GM08714 (cell line): ENCODE measurements around the gene PCDHA1.

Source experiments
- H3K4me3 ChIP-seq: fragments of 200-500 bp; sonication (Bioruptor generic); 2 replicates; pipeline ENCODE4 v1.5.1; 2014; ENCODE audit warnings: mild to moderate bottlenecking, low read length, inconsistent platforms
- ZNF274 ChIP-seq: IDR thresholded peaks from 2 replicates; pipeline ENCODE4 v1.6.1; 2012; ENCODE audit warnings: mild to moderate bottlenecking, low read depth, low read length

Gene PCDHA1

DNA sequence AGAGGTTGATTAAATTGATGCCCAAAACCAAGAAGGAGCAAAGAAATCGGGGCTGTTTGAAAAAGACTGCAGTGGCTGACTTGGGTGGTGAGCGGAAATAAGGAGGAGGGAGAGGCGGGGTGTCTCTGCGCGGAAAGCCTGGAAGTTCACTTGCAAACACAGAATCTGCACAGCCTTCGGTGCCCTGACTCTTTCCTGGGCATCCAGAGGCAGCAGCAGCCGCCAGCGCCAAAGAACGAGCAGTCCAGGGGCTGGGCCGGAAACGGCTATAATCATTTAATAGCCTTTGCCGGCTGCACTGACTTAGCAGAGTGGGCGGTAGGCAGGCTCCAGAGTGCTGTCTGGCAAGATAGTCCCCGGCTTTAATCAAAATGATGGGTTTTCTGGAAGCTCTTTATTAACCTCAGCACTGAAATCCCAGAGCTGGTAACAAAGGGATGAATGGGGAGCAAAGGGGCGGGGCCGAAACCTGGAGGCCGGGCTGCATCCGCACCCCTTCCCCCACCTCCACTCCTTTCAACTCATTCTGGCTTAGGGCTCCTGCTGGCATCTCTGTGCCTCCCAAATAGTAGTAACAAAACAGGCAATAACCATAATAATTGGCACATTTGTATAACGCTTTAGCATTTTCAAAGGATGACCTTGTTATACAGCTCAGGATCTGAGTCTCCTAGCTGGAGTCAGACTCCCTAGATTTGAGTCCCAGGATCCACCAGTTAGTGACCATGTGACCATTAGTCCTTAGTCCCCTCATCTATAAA is 216.1 kb downstream of the PCDHA1 start:
- no peak for TF ChIP-seq ZNF274
- H3K4me3 ChIP-seq: no peak overlapping the region; the same call in 1 of the 2 replicates

- TF ChIP-seq ZNF274: no peak
- no peak overlapping the region for H3K4me3 ChIP-seq
These were observed 216.6 kb downstream of the PCDHA1 start for GRCh38 chr5:141002605-141002965.

- H3K4me3 ChIP-seq: no peak overlapping the region
- TF ChIP-seq ZNF274: no peak
These were observed 217.1 kb downstream of the PCDHA1 start for GRCh38 chr5:141003031-141003430.

- TF ChIP-seq ZNF274: no peak
- no peak overlapping the region for H3K4me3 ChIP-seq
These were observed 218.1 kb downstream of the PCDHA1 start for GRCh38 chr5:141003791-141004611.

GRCh38 chr5:141007791-141008190 is 221.9 kb downstream of the PCDHA1 start:
- TF ChIP-seq ZNF274: no peak
- no peak overlapping the region for H3K4me3 ChIP-seq

DNA sequence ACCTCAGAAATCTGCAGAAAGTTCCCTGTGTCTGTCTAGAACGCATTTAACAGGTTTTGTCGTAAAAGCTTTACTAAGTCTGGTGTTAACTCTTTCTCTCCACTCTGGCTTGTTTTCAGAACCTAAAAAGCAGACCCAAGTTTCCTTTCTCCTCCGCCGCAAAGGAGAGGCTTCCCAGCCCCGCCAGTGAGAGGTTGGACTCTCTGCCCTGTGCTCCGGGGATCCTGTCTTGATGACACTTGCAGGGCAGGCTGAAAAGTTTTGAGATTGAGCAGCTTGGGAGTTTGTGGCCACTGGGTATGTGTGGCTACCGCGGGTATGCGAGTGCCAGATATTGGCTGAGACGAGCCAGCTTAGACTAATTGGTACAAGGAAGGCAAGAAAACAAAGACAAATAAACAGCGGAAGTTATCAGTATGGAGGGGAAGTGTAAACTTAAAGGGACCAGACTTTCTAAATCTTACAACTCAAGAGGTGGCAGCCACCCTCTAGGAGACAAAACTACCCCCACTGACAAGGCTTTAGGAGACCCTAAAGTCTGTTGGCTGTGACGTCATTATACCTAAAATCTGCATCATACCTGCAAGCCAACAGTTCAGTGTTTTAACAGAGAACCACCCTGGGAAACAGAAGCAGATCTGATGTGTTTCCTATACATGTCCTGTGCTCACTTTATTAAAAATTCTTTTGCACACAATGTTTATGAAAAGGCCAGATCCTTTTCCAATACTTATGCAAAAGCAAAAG is 224.3 kb downstream of the PCDHA1 start:
- no peak overlapping the region for H3K4me3 ChIP-seq
- no peak for TF ChIP-seq ZNF274

DNA sequence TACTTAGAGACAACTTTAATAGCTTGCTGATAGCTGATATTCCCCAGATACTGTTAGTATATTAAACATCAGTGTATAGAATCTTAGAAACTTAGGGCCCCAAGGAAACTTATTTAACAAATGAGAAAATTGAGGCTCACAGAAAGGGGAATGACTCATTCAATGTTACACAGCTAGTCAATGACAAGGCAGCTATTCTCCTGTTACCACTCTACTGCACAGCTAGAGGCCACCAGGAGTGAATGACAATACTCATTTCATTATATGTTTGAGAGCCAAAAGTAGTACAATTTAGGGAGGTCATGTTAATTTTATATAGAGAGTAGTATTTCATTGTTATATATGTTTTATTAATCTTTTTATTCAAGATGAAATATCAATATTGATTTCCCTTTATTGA is 232.0 kb downstream of the PCDHA1 start:
- no peak overlapping the region for H3K4me3 ChIP-seq
- TF ChIP-seq ZNF274: no peak

DNA sequence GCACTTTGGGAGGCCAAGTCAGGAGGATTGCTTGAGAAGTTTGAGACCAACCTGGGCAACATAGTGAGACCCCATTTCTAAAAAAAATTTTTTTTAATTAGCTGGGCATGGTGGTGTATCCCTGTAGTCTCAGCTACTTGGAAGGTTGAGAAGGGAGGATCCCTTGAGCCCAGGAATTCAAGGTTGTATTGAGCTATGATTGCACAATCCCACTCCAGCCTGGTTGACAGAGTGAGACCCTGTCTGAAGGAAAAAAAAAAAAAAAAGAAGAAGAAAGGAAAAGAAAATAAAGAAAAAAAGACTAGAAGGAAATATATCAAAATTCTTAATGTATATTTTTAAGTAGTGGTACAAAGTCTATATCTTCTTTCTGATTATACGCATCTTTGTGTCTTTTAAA is 236.4 kb downstream of the PCDHA1 start:
- no peak overlapping the region for H3K4me3 ChIP-seq
- no peak for TF ChIP-seq ZNF274

DNA sequence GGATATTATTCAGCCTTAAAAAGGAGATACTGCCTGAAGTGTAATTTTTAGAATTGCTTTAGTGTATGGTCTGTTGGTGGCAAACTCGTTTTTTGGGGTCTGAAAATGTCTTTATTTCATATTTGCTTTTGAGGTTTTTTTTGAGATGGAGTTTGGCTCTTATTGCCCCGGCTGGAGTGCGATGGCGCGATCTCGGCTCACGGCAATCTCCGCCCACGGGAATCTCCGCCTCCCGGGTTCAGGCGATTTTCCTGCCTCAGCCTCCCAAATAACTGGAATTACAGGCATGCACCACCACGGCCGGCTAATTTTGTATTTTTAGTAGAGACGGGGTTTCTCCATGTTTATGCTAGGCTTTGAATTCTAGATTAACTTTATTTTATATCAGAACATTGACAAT is 245.1 kb downstream of the PCDHA1 start:
- no peak for TF ChIP-seq ZNF274
- H3K4me3 ChIP-seq: no peak overlapping the region

- no peak overlapping the region for H3K4me3 ChIP-seq
- TF ChIP-seq ZNF274: no peak
These were observed 246.7 kb downstream of the PCDHA1 start for GRCh38 chr5:141032626-141033025.

DNA sequence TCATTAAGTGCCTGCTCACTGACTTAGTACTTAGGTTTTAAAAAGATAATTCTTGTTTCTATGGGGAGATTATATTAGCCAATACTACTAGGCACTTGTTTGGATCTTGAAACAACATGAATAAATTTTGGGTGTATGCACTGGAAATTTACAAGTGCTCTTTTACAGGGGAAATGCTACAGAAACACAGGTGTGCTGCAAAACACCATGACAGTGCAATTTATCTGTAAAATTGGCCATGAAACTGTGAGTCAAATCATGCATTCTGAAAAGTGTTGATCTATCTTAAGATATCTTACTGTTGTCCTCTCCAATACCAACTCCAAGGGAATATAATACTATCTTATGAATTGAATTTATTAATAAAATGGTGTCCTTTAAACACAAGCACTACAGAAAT is 253.1 kb downstream of the PCDHA1 start:
- H3K4me3 ChIP-seq: no peak overlapping the region
- no peak for TF ChIP-seq ZNF274

GRCh38 chr5:141039517-141039916 is 253.6 kb downstream of the PCDHA1 start:
- TF ChIP-seq ZNF274: no peak
- no peak overlapping the region for H3K4me3 ChIP-seq

DNA sequence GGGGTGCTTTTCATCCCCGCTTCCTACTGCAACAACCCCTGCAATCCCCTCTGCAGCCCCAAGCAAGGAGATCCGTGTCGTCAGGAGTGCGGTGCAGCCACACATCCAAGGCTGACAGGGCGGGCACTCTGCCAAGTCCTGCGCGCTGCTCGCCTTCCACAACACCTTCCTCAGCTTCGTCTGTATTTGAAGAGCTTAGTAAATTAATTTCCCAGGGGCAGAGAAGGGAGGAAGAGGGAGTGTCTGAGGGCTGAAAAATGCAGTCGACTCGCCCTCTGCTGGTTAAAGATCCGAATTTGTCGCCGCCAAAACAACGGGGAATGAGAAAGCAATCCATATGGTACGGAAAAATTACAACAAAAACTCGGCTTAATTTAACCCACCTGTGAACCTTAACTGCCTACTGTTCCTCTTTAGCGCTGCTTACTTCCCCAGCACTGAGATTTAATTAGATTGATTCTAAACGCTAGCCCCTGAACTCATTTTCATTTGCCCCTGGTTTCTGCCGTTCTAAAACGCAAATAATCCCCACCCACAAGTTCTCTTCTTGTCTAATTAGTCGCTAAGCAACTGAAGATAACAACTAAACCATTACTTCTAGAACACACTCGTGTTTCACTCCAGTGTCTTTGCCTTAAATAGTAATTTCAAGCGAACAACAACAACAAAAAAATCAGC is 254.3 kb downstream of the PCDHA1 start:
- no peak for TF ChIP-seq ZNF274
- peak overlapping the region; percentile 15; the same call in 1 of the 2 replicates for H3K4me3 ChIP-seq
